ENCODE results near the gene THUMPD1. TPM values are rescaled to one million over a fixed set of nuclear protein-coding genes. Genes with fewer than 3 reads are reported as not detected.

Gene THUMPD1
- total and polyA plus RNA-seq, 2 donors (not counting 3 experiments of a cell fraction or from before 2014, with no cell fraction given): 27.9 to 29.0 TPM

DNA sequence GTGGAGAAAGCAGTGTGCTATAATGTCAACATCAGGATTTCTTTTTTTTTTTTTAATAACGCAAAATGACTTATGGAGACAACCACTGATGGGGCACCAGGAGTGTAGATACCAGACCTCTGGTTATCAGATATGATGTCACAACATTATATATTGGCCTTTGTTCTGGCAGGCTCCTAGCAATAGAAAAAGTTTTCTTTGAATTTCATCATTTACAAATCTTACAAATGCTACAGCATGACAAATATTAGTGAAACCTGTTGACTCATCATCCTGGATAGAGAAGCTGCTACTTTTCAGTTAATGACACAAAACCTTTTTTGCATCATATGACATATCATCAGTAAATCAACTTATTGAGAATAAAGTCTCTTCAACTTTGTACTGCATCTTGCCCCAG, 6.1 kb downstream of the THUMPD1 start:
- H3K27ac ChIP-seq (ENCODE audit: insufficient read depth, low read depth, low read length): no peak overlapping the region
- H3K79me2 ChIP-seq (ENCODE audit: control insufficient read depth, insufficient read depth, low read length): peaks cover 19% of the 10 kb centered on the region
- peaks cover 7% of the 10 kb centered on the region for H3K4me1 ChIP-seq (ENCODE audit: control insufficient read depth, extremely low read depth, insufficient read depth, low read length)
- H3K9ac ChIP-seq (replicated peaks; ENCODE audit: extremely low read depth, insufficient read depth, low read length): no peak overlapping the region
- peaks cover 14 to 33% of the 10 kb centered on the region in 2 experiments for H3K36me3 ChIP-seq (ENCODE audit: control insufficient read depth in 2 of 2, extremely low read depth in 1 of 2, insufficient read depth in 2 of 2, low read length in 2 of 2)
- H3K9me3 ChIP-seq (replicated peaks; ENCODE audit: control insufficient read depth, insufficient read depth, low read length): no peaks in the 10 kb centered on the region
- TF ChIP-seq MYC (IDR thresholded peaks at IDR 0.05; ENCODE audit: low read depth, low read length) (no peak), EZH2 (IDR thresholded peaks at IDR 0.05; ENCODE audit: borderline replicate concordance, low read depth, low read length, severe bottlenecking) (no peak), JUN (IDR thresholded peaks at IDR 0.05; ENCODE audit: borderline replicate concordance, insufficient read depth, insufficient read length, low read depth) (no peak), CTCF (IDR thresholded peaks at IDR 0.05; ENCODE audit: extremely low read depth in 1 of 2, insufficient read depth in 1 of 2, low read depth in 1 of 2, low read length in 2 of 2) (no peak), FOS (IDR thresholded peaks at IDR 0.05; ENCODE audit: borderline replicate concordance, insufficient read depth, low read length) (no peak), POLR2A (IDR thresholded peaks at IDR 0.05; ENCODE audit: low read depth, low read length) (no peak), MAX (IDR thresholded peaks at IDR 0.05; ENCODE audit: insufficient read depth, insufficient read length) (no peak), POLR2AphosphoS5 (IDR thresholded peaks at IDR 0.05; ENCODE audit: insufficient read depth, low read depth, low read length) (no peak), GATA2 (IDR thresholded peaks at IDR 0.05; ENCODE audit: insufficient read depth, insufficient read length, low read depth, low read length) (no peak)
- H4K20me1 ChIP-seq (replicated peaks; ENCODE audit: control insufficient read depth, extremely low read depth, insufficient read depth, low read length): peaks cover 2% of the 10 kb centered on the region
- BruUV-seq (replicated peaks): no TSS peak
- no peak overlapping the region for H3K4me3 ChIP-seq (replicated peaks in 1 of 3; ENCODE audit: insufficient read depth in 1 of 3, low read depth in 1 of 3, low read length in 3 of 3)
- FAIRE-seq (no peak), DNase-seq (ENCODE audit: low read depth, low spot score) (no peak)
- no peak overlapping the region for H2AFZ ChIP-seq (ENCODE audit: low read depth, low read length)
- ChIA-PET POLR2A (no interaction called here), CTCF (no interaction called here)
- H3K27me3 ChIP-seq (ENCODE audit: control insufficient read depth in 2 of 2, insufficient read depth in 2 of 2, low read length in 2 of 2): no peaks in the 10 kb centered on the region
- intact Hi-C loops (cut with micrococcal nuclease) (no loop called here), dilution Hi-C loops (cut with MboI; ENCODE audit: extremely low pct_ligation_motif_present, low sequenced_read_pairs) (no loop called here)
- no peaks in the 10 kb centered on the region for H3K9me1 ChIP-seq (replicated peaks; ENCODE audit: control insufficient read depth, extremely low read depth, insufficient read depth, low read length)
- no peak overlapping the region for H3K4me2 ChIP-seq (ENCODE audit: insufficient read depth, low read length)

Measured in endothelial cell of umbilical vein (primary cell).